ENCODE results near the gene SST.

Gene SST

DNA sequence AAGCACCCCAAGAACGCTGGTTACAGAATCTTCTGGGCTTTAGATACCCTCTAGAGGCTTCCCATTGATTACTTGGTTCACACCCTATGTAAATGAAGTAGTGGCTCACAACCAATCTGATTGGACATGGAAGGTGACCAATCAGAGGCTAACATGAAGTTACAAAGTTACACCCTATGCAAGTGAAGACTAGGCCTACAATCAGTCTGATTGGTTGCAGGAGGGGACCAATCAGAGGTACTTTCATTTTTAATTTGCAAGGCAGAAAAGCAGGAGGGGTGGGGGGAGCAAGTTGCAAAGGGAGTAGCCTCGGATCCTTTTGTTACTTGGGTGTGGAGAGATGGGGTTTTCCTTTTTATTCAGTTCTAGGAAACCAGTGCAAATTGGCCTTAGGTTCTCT is 43.3 kb upstream of the SST start:
- TF ChIP-seq, protein P1, sequence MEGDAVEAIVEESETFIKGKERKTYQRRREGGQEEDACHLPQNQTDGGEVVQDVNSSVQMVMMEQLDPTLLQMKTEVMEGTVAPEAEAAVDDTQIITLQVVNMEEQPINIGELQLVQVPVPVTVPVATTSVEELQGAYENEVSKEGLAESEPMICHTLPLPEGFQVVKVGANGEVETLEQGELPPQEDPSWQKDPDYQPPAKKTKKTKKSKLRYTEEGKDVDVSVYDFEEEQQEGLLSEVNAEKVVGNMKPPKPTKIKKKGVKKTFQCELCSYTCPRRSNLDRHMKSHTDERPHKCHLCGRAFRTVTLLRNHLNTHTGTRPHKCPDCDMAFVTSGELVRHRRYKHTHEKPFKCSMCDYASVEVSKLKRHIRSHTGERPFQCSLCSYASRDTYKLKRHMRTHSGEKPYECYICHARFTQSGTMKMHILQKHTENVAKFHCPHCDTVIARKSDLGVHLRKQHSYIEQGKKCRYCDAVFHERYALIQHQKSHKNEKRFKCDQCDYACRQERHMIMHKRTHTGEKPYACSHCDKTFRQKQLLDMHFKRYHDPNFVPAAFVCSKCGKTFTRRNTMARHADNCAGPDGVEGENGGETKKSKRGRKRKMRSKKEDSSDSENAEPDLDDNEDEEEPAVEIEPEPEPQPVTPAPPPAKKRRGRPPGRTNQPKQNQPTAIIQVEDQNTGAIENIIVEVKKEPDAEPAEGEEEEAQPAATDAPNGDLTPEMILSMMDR (IDR thresholded peaks at IDR 0.05): no peak
- Histone ChIP-seq H3K9me3 (no peaks in the 10 kb centered on the region), H3K4me1 (ENCODE audit: control insufficient read depth in 1 of 2, insufficient read depth in 1 of 2, low read depth in 1 of 2, low read length in 1 of 2) (no peaks in the 10 kb centered on the region), H3K4me3 (ENCODE audit: low read depth in 1 of 2, low read length in 1 of 2) (no peak overlapping the region), H3K27ac (no peak overlapping the region), H3K27me3 (no peaks in the 10 kb centered on the region), H3K36me3 (no peaks in the 10 kb centered on the region)

DNA sequence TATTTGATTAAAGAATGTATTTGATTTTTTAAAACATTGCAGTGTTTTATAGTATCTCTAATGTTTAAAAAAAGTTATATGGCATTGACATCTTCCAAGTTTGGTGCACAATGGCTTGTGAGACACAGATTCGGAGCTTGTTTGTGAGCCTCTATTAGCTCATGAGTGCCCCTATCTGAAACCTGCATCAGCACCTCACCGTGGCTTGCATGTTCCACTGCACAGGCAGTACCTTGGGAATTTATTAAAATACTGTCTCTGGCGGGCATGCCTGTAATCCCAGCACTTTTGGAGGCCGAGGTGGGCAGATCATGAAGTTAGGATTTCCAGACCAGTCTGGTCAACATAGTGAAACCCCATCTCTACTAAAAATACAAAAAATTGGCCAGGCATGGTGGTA is 39.0 kb upstream of the SST start:
- TF ChIP-seq, protein P1 (IDR thresholded peaks at IDR 0.05): no peak
- H3K27me3 ChIP-seq: no peaks in the 10 kb centered on the region
- H3K36me3 ChIP-seq: no peaks in the 10 kb centered on the region

DNA sequence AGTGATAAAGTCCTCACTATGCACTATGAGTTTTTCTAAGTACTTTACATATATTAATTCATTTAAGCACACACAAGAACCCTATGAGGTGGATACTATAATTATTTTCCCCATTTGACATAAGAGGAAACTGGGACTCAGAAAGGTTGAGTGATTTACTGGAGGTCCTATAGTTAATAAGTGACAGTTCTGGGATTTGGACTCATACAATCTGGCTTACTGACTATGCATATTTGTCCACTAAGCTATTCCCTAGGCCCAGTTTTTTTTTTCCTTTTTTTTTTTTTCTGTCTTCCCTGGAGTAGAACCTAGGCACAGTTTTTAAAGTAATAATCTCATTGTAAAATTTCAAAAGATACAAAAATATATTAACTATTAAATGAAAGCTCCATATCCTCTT is 38.5 kb upstream of the SST start:
- Histone ChIP-seq H3K9me3 (no peaks in the 10 kb centered on the region), H3K4me1 (ENCODE audit: control insufficient read depth in 1 of 2, insufficient read depth in 1 of 2, low read depth in 1 of 2, low read length in 1 of 2) (no peaks in the 10 kb centered on the region), H3K27me3 (no peaks in the 10 kb centered on the region), H3K27ac (no peak overlapping the region), H3K4me3 (ENCODE audit: low read depth in 1 of 2, low read length in 1 of 2) (no peak overlapping the region), H3K36me3 (no peaks in the 10 kb centered on the region)
- TF ChIP-seq, protein P1 (IDR thresholded peaks at IDR 0.05): no peak

More for the DNA sequence above, 39.0 kb upstream of the SST start:
- no peak overlapping the region for H3K4me3 ChIP-seq (ENCODE audit: low read depth in 1 of 2, low read length in 1 of 2)
- H3K9me3 ChIP-seq: no peaks in the 10 kb centered on the region
- H3K4me1 ChIP-seq (ENCODE audit: control insufficient read depth in 1 of 2, insufficient read depth in 1 of 2, low read depth in 1 of 2, low read length in 1 of 2): no peaks in the 10 kb centered on the region
- H3K27ac ChIP-seq: no peak overlapping the region

DNA sequence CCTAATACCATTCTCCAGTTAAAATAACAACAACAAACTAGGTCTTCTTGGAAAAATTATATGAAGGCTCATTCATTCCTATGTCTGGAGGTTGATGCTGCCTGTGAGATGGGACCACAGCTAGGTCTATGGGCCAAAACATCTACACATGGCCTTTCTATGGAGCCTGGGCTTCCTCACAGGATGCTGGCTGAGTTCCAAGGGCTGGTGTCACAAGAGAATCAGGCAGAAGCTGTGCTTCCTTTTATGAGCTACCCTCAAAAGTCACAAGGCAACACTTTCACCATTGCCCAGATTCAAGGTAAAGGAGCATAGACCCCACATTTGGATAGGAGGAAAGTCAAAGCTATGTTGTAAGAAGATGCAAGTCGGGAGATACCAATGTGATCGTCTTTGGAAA is 36.8 kb upstream of the SST start:
- no peaks in the 10 kb centered on the region for H3K9me3 ChIP-seq
- H3K27me3 ChIP-seq: no peaks in the 10 kb centered on the region
- no peak overlapping the region for H3K27ac ChIP-seq
- H3K4me3 ChIP-seq (ENCODE audit: low read depth in 1 of 2, low read length in 1 of 2): no peak overlapping the region
- H3K4me1 ChIP-seq (ENCODE audit: control insufficient read depth in 1 of 2, insufficient read depth in 1 of 2, low read depth in 1 of 2, low read length in 1 of 2): no peaks in the 10 kb centered on the region
- no peaks in the 10 kb centered on the region for H3K36me3 ChIP-seq
- TF ChIP-seq, protein P1 (IDR thresholded peaks at IDR 0.05): no peak

DNA sequence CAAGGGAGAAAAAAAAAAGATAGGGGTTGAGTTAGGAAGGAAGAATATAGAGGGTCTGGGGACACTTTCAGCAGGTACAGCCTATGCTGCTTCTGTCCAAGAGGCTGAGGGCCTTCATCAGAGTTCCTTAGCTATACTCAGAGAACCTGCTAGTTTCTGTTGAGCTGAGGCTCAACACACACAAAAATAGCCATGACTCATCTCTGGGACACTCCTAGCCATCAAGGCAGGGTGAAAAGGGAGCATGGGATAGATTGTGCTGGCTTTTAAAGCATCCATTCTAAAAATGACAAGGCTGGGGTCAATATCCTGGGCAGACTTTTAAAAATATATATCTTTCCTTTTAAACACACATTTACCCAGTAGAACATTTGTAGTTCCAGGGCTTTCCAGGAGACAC is 35.0 kb upstream of the SST start:
- Histone ChIP-seq H3K9me3 (no peaks in the 10 kb centered on the region), H3K4me3 (ENCODE audit: low read depth in 1 of 2, low read length in 1 of 2) (no peak overlapping the region)

More for the DNA sequence above, 35.0 kb upstream of the SST start:
- no peaks in the 10 kb centered on the region for H3K4me1 ChIP-seq (ENCODE audit: control insufficient read depth in 1 of 2, insufficient read depth in 1 of 2, low read depth in 1 of 2, low read length in 1 of 2)
- H3K27me3 ChIP-seq: no peaks in the 10 kb centered on the region
- no peaks in the 10 kb centered on the region for H3K36me3 ChIP-seq
- TF ChIP-seq, protein P1 (IDR thresholded peaks at IDR 0.05): no peak
- H3K27ac ChIP-seq: no peak overlapping the region
